GM21576 (cell line): Measurements from ENCODE around the gene ZNF488.

Experiments
- ATAC-seq: cut with Tn5 transposase; IDR thresholded peaks from one replicate; pipeline ENCODE4 v1.9.1; 2021; ENCODE audit warnings: mild to moderate bottlenecking, moderate library complexity; ENCODE audit not compliant: unreplicated experiment

The ZNF488 gene

GRCh38 chr10:47383261-47384147 is 589 bp downstream of the ZNF488 start:
- no peak for ATAC-seq

- ATAC-seq, result no peak
These were observed 2.4 kb downstream of the ZNF488 start for GRCh38 chr10:47381427-47382379.

GRCh38 chr10:47381103-47381395 is 3.0 kb downstream of the ZNF488 start:
- ATAC-seq, result no peak

- no peak for ATAC-seq
These were observed 3.6 kb downstream of the ZNF488 start for GRCh38 chr10:47380341-47381102.

GRCh38 chr10:47379901-47380300 is 4.2 kb downstream of the ZNF488 start:
- ATAC-seq, result no peak

- no peak for ATAC-seq
These were observed 4.7 kb downstream of the ZNF488 start for GRCh38 chr10:47379445-47379785.

GRCh38 chr10:47378606-47379444 is 5.3 kb downstream of the ZNF488 start:
- ATAC-seq, result no peak

- ATAC-seq, result no peak
These were observed 5.9 kb downstream of the ZNF488 start for GRCh38 chr10:47378183-47378510.

- no peak for ATAC-seq
These were observed 7.4 kb downstream of the ZNF488 start for GRCh38 chr10:47376522-47377220.

GRCh38 chr10:47374611-47375536 is 9.2 kb downstream of the ZNF488 start:
- ATAC-seq, result no peak

- ATAC-seq, result no peak
These were observed 11.4 kb downstream of the ZNF488 start for GRCh38 chr10:47372726-47373125.

- no peak for ATAC-seq
These were observed 12.2 kb downstream of the ZNF488 start for GRCh38 chr10:47371629-47372485.

- ATAC-seq, result no peak
These were observed 13.2 kb downstream of the ZNF488 start for GRCh38 chr10:47370878-47371277.

GRCh38 chr10:47370015-47370767 is 13.9 kb downstream of the ZNF488 start:
- ATAC-seq, result no peak

- ATAC-seq, result no peak
These were observed 14.7 kb downstream of the ZNF488 start for GRCh38 chr10:47369251-47369894.

- no peak for ATAC-seq
These were observed 15.5 kb downstream of the ZNF488 start for GRCh38 chr10:47368431-47369180.
